IPS-18a (cell line): ENCODE data around the gene BTNL9.

ENCODE experiments used
- H3K27ac ChIP-seq: one replicate; pipeline ENCODE4 v1.5.1; 2013; ENCODE audit warnings: low read length
- H3K27me3 ChIP-seq: one replicate; pipeline ENCODE4 v1.6.1; 2013; ENCODE audit warnings: mild to moderate bottlenecking, low read length; ENCODE audit not compliant: control insufficient read depth, insufficient read depth
- H3K36me3 ChIP-seq: one replicate; pipeline ENCODE4 v1.6.1; 2013; ENCODE audit warnings: low read depth, low read length; ENCODE audit not compliant: control insufficient read depth
- H3K4me1 ChIP-seq: one replicate; pipeline ENCODE4 v1.6.1; 2013; ENCODE audit warnings: low read depth, low read length; ENCODE audit not compliant: control insufficient read depth
- H3K4me3 ChIP-seq: one replicate; pipeline ENCODE4 v1.5.1; 2013; ENCODE audit warnings: low read length
- H3K9ac ChIP-seq: one replicate; pipeline ENCODE4 v1.6.1; 2013; ENCODE audit warnings: mild to moderate bottlenecking, low read length, moderate library complexity
- H3K9me3 ChIP-seq: one replicate; pipeline ENCODE4 v1.6.1; 2013; ENCODE audit warnings: low read depth, low read length; ENCODE audit not compliant: control insufficient read depth

The BTNL9 gene

GRCh38 chr5:181053488-181054121 lies 13.5 kb downstream of the BTNL9 start:
- peak overlapping the region; percentile 85 for H3K4me3 ChIP-seq
- no peaks in the 10 kb centered on the region for H3K9me3 ChIP-seq
- H3K27me3 ChIP-seq = peaks cover 98% of the 10 kb centered on the region
- H3K9ac ChIP-seq = no peak overlapping the region
- H3K36me3 ChIP-seq = no peaks in the 10 kb centered on the region
- H3K4me1 ChIP-seq = peaks cover 11% of the 10 kb centered on the region
- H3K27ac ChIP-seq = no peak overlapping the region

- peak overlapping the region; percentile 85 for H3K4me3 ChIP-seq
These were observed 14.1 kb downstream of the BTNL9 start for GRCh38 chr5:181054138-181054537.

GRCh38 chr5:181054871-181055459 lies 14.9 kb downstream of the BTNL9 start:
- Histone ChIP-seq H3K27me3 (peaks cover 100% of the 10 kb centered on the region), H3K9me3 (no peaks in the 10 kb centered on the region), H3K4me3 (no peak overlapping the region), H3K4me1 (peaks cover 11% of the 10 kb centered on the region), H3K27ac (no peak overlapping the region), H3K36me3 (no peaks in the 10 kb centered on the region), H3K9ac (no peak overlapping the region)

More at GRCh38 chr5:181054138-181054537, 14.1 kb downstream of the BTNL9 start:
- no peaks in the 10 kb centered on the region for H3K9me3 ChIP-seq
- H3K4me1 ChIP-seq = peaks cover 11% of the 10 kb centered on the region
- H3K36me3 ChIP-seq = no peaks in the 10 kb centered on the region
- no peak overlapping the region for H3K27ac ChIP-seq
- no peak overlapping the region for H3K9ac ChIP-seq
- H3K27me3 ChIP-seq = peaks cover 100% of the 10 kb centered on the region

GRCh38 chr5:181056431-181056830 lies 16.4 kb downstream of the BTNL9 start:
- Histone ChIP-seq H3K4me1 (peaks cover 11% of the 10 kb centered on the region), H3K9ac (no peak overlapping the region), H3K27me3 (peaks cover 100% of the 10 kb centered on the region), H3K4me3 (no peak overlapping the region), H3K9me3 (no peaks in the 10 kb centered on the region), H3K27ac (no peak overlapping the region), H3K36me3 (no peaks in the 10 kb centered on the region)

GRCh38 chr5:181058321-181058720 lies 18.3 kb downstream of the BTNL9 start:
- H3K36me3 ChIP-seq = no peaks in the 10 kb centered on the region
- H3K27ac ChIP-seq = no peak overlapping the region
- no peak overlapping the region for H3K9ac ChIP-seq
- H3K4me3 ChIP-seq = no peak overlapping the region
- peaks cover 7% of the 10 kb centered on the region for H3K4me1 ChIP-seq
- H3K9me3 ChIP-seq = no peaks in the 10 kb centered on the region
- H3K27me3 ChIP-seq = peaks cover 97% of the 10 kb centered on the region

- H3K4me1 ChIP-seq = peaks cover 7% of the 10 kb centered on the region
- no peaks in the 10 kb centered on the region for H3K9me3 ChIP-seq
- H3K4me3 ChIP-seq = peak overlapping the region; percentile 40
- H3K36me3 ChIP-seq = no peaks in the 10 kb centered on the region
- H3K27ac ChIP-seq = no peak overlapping the region
- H3K27me3 ChIP-seq = peaks cover 91% of the 10 kb centered on the region
- H3K9ac ChIP-seq = no peak overlapping the region
These were observed 18.8 kb downstream of the BTNL9 start for GRCh38 chr5:181058786-181059296.

- no peak overlapping the region for H3K9ac ChIP-seq
- no peak overlapping the region for H3K27ac ChIP-seq
- H3K36me3 ChIP-seq = no peaks in the 10 kb centered on the region
- peaks cover 84% of the 10 kb centered on the region for H3K27me3 ChIP-seq
- H3K4me1 ChIP-seq = peaks cover 3% of the 10 kb centered on the region
- H3K9me3 ChIP-seq = no peaks in the 10 kb centered on the region
- H3K4me3 ChIP-seq = peak overlapping the region; percentile 40
These were observed 19.5 kb downstream of the BTNL9 start for GRCh38 chr5:181059297-181060230.

- H3K27me3 ChIP-seq = peaks cover 78% of the 10 kb centered on the region
- no peaks in the 10 kb centered on the region for H3K36me3 ChIP-seq
- H3K9me3 ChIP-seq = no peaks in the 10 kb centered on the region
- no peak overlapping the region for H3K27ac ChIP-seq
- no peaks in the 10 kb centered on the region for H3K4me1 ChIP-seq
- peak overlapping the region; percentile 40 for H3K4me3 ChIP-seq
- H3K9ac ChIP-seq = no peak overlapping the region
These were observed 20.1 kb downstream of the BTNL9 start for GRCh38 chr5:181060231-181060590.

GRCh38 chr5:181060924-181061323 lies 20.9 kb downstream of the BTNL9 start:
- Histone ChIP-seq H3K4me1 (no peaks in the 10 kb centered on the region), H3K27ac (no peak overlapping the region), H3K27me3 (peaks cover 71% of the 10 kb centered on the region), H3K4me3 (no peak overlapping the region), H3K9ac (no peak overlapping the region), H3K36me3 (no peaks in the 10 kb centered on the region), H3K9me3 (no peaks in the 10 kb centered on the region)

- H3K9ac ChIP-seq = no peak overlapping the region
- H3K27me3 ChIP-seq = peaks cover 63% of the 10 kb centered on the region
- no peaks in the 10 kb centered on the region for H3K9me3 ChIP-seq
- H3K4me1 ChIP-seq = no peaks in the 10 kb centered on the region
- no peak overlapping the region for H3K4me3 ChIP-seq
- no peaks in the 10 kb centered on the region for H3K36me3 ChIP-seq
- no peak overlapping the region for H3K27ac ChIP-seq
These were observed 21.6 kb downstream of the BTNL9 start for GRCh38 chr5:181061645-181062044.

- no peak overlapping the region for H3K9ac ChIP-seq
- no peak overlapping the region for H3K27ac ChIP-seq
- no peaks in the 10 kb centered on the region for H3K36me3 ChIP-seq
- H3K9me3 ChIP-seq = no peaks in the 10 kb centered on the region
- H3K4me1 ChIP-seq = no peaks in the 10 kb centered on the region
- H3K27me3 ChIP-seq = peaks cover 58% of the 10 kb centered on the region
- no peak overlapping the region for H3K4me3 ChIP-seq
These were observed 22.6 kb downstream of the BTNL9 start for GRCh38 chr5:181062631-181063030.
